IMR-90 (cell line): ENCODE results near the gene FBH1. TPM values are rescaled to one million over a fixed set of nuclear protein-coding genes. Genes with fewer than 3 reads are reported as not detected.
A peak's percentile ranks its signal among the peaks of the same experiment; 100 is the strongest.

Source experiments
- ATAC-seq: fragments of 200-7000 bp; cut with Tn5 transposase; 2 replicates; pipeline ENCODE4 v1.9.1; 2020; ENCODE audit warnings: low read depth, mild to moderate bottlenecking, moderate library complexity
- BruUV-seq: library from RNA; stranded (reverse); fragments of 400-500 nt; replicated peaks from 2 replicates; lab custom pipeline; 2021; lab: Mats Ljungman, UMichigan
- CTCF ChIA-PET: fragments of 300-600 bp; formaldehyde crosslinking; extraction: SDS; loops from one replicate; lab custom pipeline; 2021; ENCODE audit warnings: antibody characterized with exemption; lab: Yijun Ruan, JAX
- POLR2A ChIA-PET: fragments of 300-600 bp; sonication (Branson Sonifier 250); formaldehyde crosslinking; loops from one replicate; lab custom pipeline; 2022; ENCODE audit warnings: antibody characterized with exemption; ENCODE audit not compliant: unreplicated experiment; lab: Charles Lee
- DNase-seq: peaks from one replicate; pipeline ENCODE4 v3.0.0; 2013
- H2AFZ ChIP-seq: replicated peaks from 2 replicates; pipeline ENCODE3; 2013; ENCODE audit warnings: low read length, mild to moderate bottlenecking; ENCODE audit not compliant: poor library complexity
- H2AK5ac ChIP-seq: 2 replicates; pipeline ENCODE4 v1.6.1; 2013; ENCODE audit warnings: low read depth, low read length, inconsistent platforms
- H2AK9ac ChIP-seq: replicated peaks from 2 replicates; pipeline ENCODE3; 2013; ENCODE audit warnings: mild to moderate bottlenecking, low read depth, low read length, moderate library complexity; ENCODE audit not compliant: poor library complexity
- H2BK120ac ChIP-seq: 2 replicates; pipeline ENCODE4 v1.6.1; 2013; ENCODE audit warnings: low read depth, low read length, inconsistent platforms
- H2BK15ac ChIP-seq: 3 replicates; pipeline ENCODE4 v1.6.1; 2013; ENCODE audit warnings: low read depth, low read length, inconsistent platforms
- H2BK20ac ChIP-seq: 2 replicates; pipeline ENCODE4 v1.6.1; 2013; ENCODE audit warnings: low read depth, mild to moderate bottlenecking, inconsistent platforms, low read length, moderate library complexity
- H2BK5ac ChIP-seq: 2 replicates; pipeline ENCODE4 v1.6.1; 2013; ENCODE audit warnings: mild to moderate bottlenecking, low read depth, low read length, inconsistent platforms; ENCODE audit not compliant: poor library complexity, severe bottlenecking
- H3K14ac ChIP-seq: replicated peaks from 2 replicates; pipeline ENCODE4 v1.6.1; 2013; ENCODE audit warnings: low read depth, low read length, inconsistent platforms
- H3K18ac ChIP-seq: 2 replicates; pipeline ENCODE4 v1.6.1; 2013; ENCODE audit warnings: low read depth, low read length, control low read depth
- H3K23ac ChIP-seq: 2 replicates; pipeline ENCODE4 v1.6.1; 2013; ENCODE audit warnings: low read depth, low read length, inconsistent platforms
- H3K27ac ChIP-seq: 2 replicates; pipeline ENCODE4 v1.5.1; 2013; ENCODE audit warnings: mild to moderate bottlenecking, control low read depth, low read length; ENCODE audit not compliant: insufficient read depth
- H3K27me3 ChIP-seq: 2 replicates; pipeline ENCODE4 v1.6.1; 2013; ENCODE audit warnings: low read length; ENCODE audit not compliant: control insufficient read depth, insufficient read depth
- H3K36me3 ChIP-seq: 2 replicates; pipeline ENCODE4 v1.6.1; 2013; ENCODE audit warnings: low read length, mixed read lengths; ENCODE audit not compliant: control insufficient read depth, insufficient read depth
- H3K4ac ChIP-seq: 2 replicates; pipeline ENCODE4 v1.6.1; 2013; ENCODE audit warnings: low read depth, low read length, inconsistent platforms
- H3K4me1 ChIP-seq: 2 replicates; pipeline ENCODE4 v1.6.1; 2013; ENCODE audit warnings: low read length, mixed read lengths; ENCODE audit not compliant: control insufficient read depth, insufficient read depth
- H3K4me2 ChIP-seq: 2 replicates; pipeline ENCODE4 v1.6.1; 2013; ENCODE audit warnings: low read depth, mild to moderate bottlenecking, control low read depth, low read length, moderate library complexity
- H3K4me3 ChIP-seq: 2 replicates; pipeline ENCODE4 v1.5.1; 2013; ENCODE audit warnings: low read depth, mild to moderate bottlenecking, control low read depth, low read length, moderate library complexity; ENCODE audit not compliant: insufficient read depth
- H3K56ac ChIP-seq: 2 replicates; pipeline ENCODE4 v1.6.1; 2013; ENCODE audit warnings: low read length, inconsistent platforms; ENCODE audit not compliant: insufficient read depth; ENCODE audit errors: extremely low read depth
- H3K79me1 ChIP-seq, 2 experiments: 2 replicates each; pipeline ENCODE4 v1.6.1; 2013; ENCODE audit warnings: low read length in 2 of 2, inconsistent platforms in 1 of 2, low read depth in 1 of 2
- H3K9ac ChIP-seq: 2 replicates; pipeline ENCODE4 v1.6.1; 2013; ENCODE audit warnings: low read depth, low read length, control low read depth
- H3K9me1 ChIP-seq: 2 replicates; pipeline ENCODE4 v1.6.1; 2013; ENCODE audit warnings: low read length, inconsistent platforms; ENCODE audit not compliant: insufficient read depth
- H3K9me3 ChIP-seq: 2 replicates; pipeline ENCODE4 v1.6.1; 2013; ENCODE audit warnings: low read length; ENCODE audit not compliant: control insufficient read depth, insufficient read depth
- H4K20me1 ChIP-seq: 2 replicates; pipeline ENCODE4 v1.6.1; 2013; ENCODE audit warnings: low read length, inconsistent platforms; ENCODE audit not compliant: insufficient read depth
- H4K5ac ChIP-seq: 2 replicates; pipeline ENCODE4 v1.6.1; 2013; ENCODE audit warnings: mild to moderate bottlenecking, low read depth, low read length, control low read depth
- H4K8ac ChIP-seq, 2 experiments: 2 replicates each; pipeline ENCODE4 v1.6.1; 2013; ENCODE audit warnings: low read depth in 2 of 2, low read length in 2 of 2, control low read depth in 1 of 2, inconsistent platforms in 1 of 2
- H4K91ac ChIP-seq: 2 replicates; pipeline ENCODE4 v1.6.1; 2013; ENCODE audit warnings: low read depth, low read length, inconsistent platforms; ENCODE audit not compliant: insufficient read depth
- BHLHE40 ChIP-seq: fragments of 150-350 bp; IDR thresholded peaks from 2 replicates; pipeline ENCODE4 v1.6.1; 2016; ENCODE audit warnings: mild to moderate bottlenecking, low read depth, low read length
- CEBPB ChIP-seq: IDR thresholded peaks from 2 replicates; pipeline ENCODE4 v1.6.1; 2012; ENCODE audit warnings: low read depth, low read length, improper control_type of control experiment
- CHD1 ChIP-seq: IDR thresholded peaks from 2 replicates; pipeline ENCODE4 v1.6.1; 2012; ENCODE audit warnings: low read depth, low read length, improper control_type of control experiment
- FOS ChIP-seq: fragments of 150-350 bp; IDR thresholded peaks from 2 replicates; pipeline ENCODE4 v1.6.1; 2016; ENCODE audit warnings: low read depth, low read length
- MAFK ChIP-seq: IDR thresholded peaks from 2 replicates; pipeline ENCODE4 v1.6.1; 2012; ENCODE audit warnings: low read depth, low read length, improper control_type of control experiment
- MAZ ChIP-seq: IDR thresholded peaks from 2 replicates; pipeline ENCODE4 v1.6.1; 2012; ENCODE audit warnings: low read depth, mild to moderate bottlenecking, low read length, improper control_type of control experiment, moderate library complexity, borderline replicate concordance
- MXI1 ChIP-seq: IDR thresholded peaks from 2 replicates; pipeline ENCODE4 v1.6.1; 2012; ENCODE audit warnings: low read depth, mild to moderate bottlenecking, low read length, moderate library complexity, borderline replicate concordance
- NFE2L2 ChIP-seq: fragments of 150-350 bp; IDR thresholded peaks from 2 replicates; pipeline ENCODE4 v1.6.1; 2016; ENCODE audit warnings: low read depth, mild to moderate bottlenecking, low read length
- POLR2A ChIP-seq: IDR thresholded peaks from 2 replicates; pipeline ENCODE4 v1.6.1; 2012; ENCODE audit warnings: mild to moderate bottlenecking, low read depth, low read length
- RAD21 ChIP-seq: IDR thresholded peaks from 2 replicates; pipeline ENCODE4 v1.6.1; 2012; ENCODE audit warnings: low read length, improper control_type of control experiment
- RCOR1 ChIP-seq: IDR thresholded peaks from 2 replicates; pipeline ENCODE4 v1.6.1; 2012; ENCODE audit warnings: mild to moderate bottlenecking, low read length, improper control_type of control experiment; ENCODE audit not compliant: insufficient replicate concordance
- RFX5 ChIP-seq: IDR thresholded peaks from 2 replicates; pipeline ENCODE4 v1.8.0; 2012; ENCODE audit warnings: low read depth, mild to moderate bottlenecking, low read length, moderate library complexity
- SMC3 ChIP-seq: fragments of 150-350 bp; IDR thresholded peaks from 2 replicates; pipeline ENCODE4 v1.6.1; 2016; ENCODE audit warnings: low read depth, mild to moderate bottlenecking, antibody characterized with exemption, low read length, moderate library complexity
- WGBS, 2 experiments: methylation state at CpG; one replicate each; pipeline versions ENCODE4 v1.1.5 to v1.1.7; 2013; ENCODE audit warnings: missing lambda C conversion rate in 2 of 2; ENCODE audit not compliant: insufficient read length in 1 of 2; ENCODE audit errors: extremely low coverage in 2 of 2; 5-methylcytosine and 5-hydroxymethylcytosine counted together
- dilution Hi-C: fragments of 300-500 bp; cut with HindIII; formaldehyde crosslinking; loops from one replicate; pipeline ENCODE4 v1.14.3; 2018; ENCODE audit warnings: low sequenced_read_pairs; ENCODE audit not compliant: unreplicated experiment
- in situ Hi-C: fragments of 300-500 bp; cut with MboI; formaldehyde crosslinking; loops from 3 replicates; pipeline ENCODE4 v1.14.3; 2019; ENCODE audit warnings: low sequenced_read_pairs, inconsistent platforms, mixed read lengths
- intact Hi-C: fragments of 100-400 bp; cut with micrococcal nuclease; formaldehyde crosslinking; loops from 2 replicates; pipeline ENCODE4 v1.10.0; 2022
- polyA plus RNA-seq, 3 experiments: library from polyadenylated mRNA; depleted of rRNA; stranded (reverse); fragments of >200 nt; gene quantifications; 2 replicates each; pipeline ENCODE4 v1.2.3, GENCODE V29; 2012; ENCODE audit warnings: low replicate concordance in 1 of 3
- total RNA-seq: library from RNA; depleted of rRNA; stranded (reverse); fragments of >200 nt; gene quantifications from 2 replicates; pipeline ENCODE4 v1.2.3, GENCODE V29; 2012
- TF ChIP-seq, protein P1 (sequence below): fragments of 150-350 bp; IDR thresholded peaks from 2 replicates; pipeline ENCODE4 v1.6.1; 2017; ENCODE audit warnings: mild to moderate bottlenecking, antibody characterized with exemption, low read length, low read depth
- TF ChIP-seq, protein P2 (sequence below): conservative IDR thresholded peaks from 2 replicates; pipeline ENCODE4 v1.5.1; 2012; ENCODE audit warnings: mild to moderate bottlenecking, low read depth, low read length, improper control_type of control experiment
- TF ChIP-seq, protein P3 (sequence below): fragments of 150-350 bp; IDR thresholded peaks from 2 replicates; pipeline ENCODE4 v1.6.1; 2016; ENCODE audit warnings: low read depth, mild to moderate bottlenecking, low read length, moderate library complexity, borderline replicate concordance

Gene FBH1
- total and polyA plus RNA-seq, 2 of the 4 experiments (the other 2 are of a cell fraction), result 59.3 to 72.2 TPM

DNA sequence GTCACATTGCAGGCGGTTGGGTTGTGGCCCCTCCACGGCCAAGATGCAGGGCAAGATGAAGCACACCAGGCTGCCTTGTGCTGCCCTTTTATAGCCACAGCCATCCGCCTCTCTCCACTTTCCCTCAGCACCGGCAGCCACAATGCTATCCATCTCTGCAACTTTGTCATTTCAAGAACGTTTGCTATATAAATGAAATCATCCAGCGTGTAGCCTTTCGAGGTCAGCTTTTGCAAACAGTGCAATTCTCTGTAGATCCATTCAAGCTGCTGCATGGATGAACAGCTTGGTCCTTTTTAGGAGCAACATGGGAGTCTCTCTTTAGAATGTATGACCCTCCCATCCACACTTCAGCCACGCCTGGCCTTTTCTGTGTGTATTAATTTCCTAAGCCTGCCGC is 93.7 kb downstream of the FBH1 start:
- Histone ChIP-seq H3K4me2 (no peak overlapping the region; the same call in 1 of the 2 replicates), H3K79me1 (no peaks in the 10 kb centered on the region), H2AK5ac (no peak overlapping the region), H3K27ac (peak overlapping the region; percentile 64; the same call in 1 of the 2 replicates), H3K9me1 (no peaks in the 10 kb centered on the region; the same call in 1 of the 2 replicates), H2AFZ (no peak overlapping the region), H3K56ac (no peak overlapping the region), H3K14ac (no peak overlapping the region), H3K4ac (no peak overlapping the region), H4K91ac (no peak overlapping the region), H3K4me3 (no peak overlapping the region), H3K18ac (no peak overlapping the region; the same call in 1 of the 2 replicates), H2BK5ac (no peak overlapping the region), H3K23ac (no peak overlapping the region), H3K9me3 (no peaks in the 10 kb centered on the region), H3K4me1 (peaks cover 4% of the 10 kb centered on the region; the same call in 1 of the 2 replicates), H3K36me3 (no peaks in the 10 kb centered on the region), H2BK20ac (no peak overlapping the region), H2BK120ac (no peak overlapping the region), H4K8ac (no peak overlapping the region), H2AK9ac (no peak overlapping the region), H2BK15ac (no peak overlapping the region), H3K9ac (no peak overlapping the region; the same call in 1 of the 2 replicates), H3K27me3 (peaks cover 4% of the 10 kb centered on the region), H4K5ac (no peak overlapping the region), H4K20me1 (no peaks in the 10 kb centered on the region)
- no peak for TF ChIP-seq FOS
- TF ChIP-seq, protein P1, sequence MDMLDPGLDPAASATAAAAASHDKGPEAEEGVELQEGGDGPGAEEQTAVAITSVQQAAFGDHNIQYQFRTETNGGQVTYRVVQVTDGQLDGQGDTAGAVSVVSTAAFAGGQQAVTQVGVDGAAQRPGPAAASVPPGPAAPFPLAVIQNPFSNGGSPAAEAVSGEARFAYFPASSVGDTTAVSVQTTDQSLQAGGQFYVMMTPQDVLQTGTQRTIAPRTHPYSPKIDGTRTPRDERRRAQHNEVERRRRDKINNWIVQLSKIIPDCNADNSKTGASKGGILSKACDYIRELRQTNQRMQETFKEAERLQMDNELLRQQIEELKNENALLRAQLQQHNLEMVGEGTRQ, result no peak
- no peak for TF ChIP-seq RCOR1
- TF ChIP-seq BHLHE40, result no peak
- no peak for TF ChIP-seq RAD21
- no peak for TF ChIP-seq RFX5
- no peak for TF ChIP-seq MAFK
- TF ChIP-seq, protein P2, sequence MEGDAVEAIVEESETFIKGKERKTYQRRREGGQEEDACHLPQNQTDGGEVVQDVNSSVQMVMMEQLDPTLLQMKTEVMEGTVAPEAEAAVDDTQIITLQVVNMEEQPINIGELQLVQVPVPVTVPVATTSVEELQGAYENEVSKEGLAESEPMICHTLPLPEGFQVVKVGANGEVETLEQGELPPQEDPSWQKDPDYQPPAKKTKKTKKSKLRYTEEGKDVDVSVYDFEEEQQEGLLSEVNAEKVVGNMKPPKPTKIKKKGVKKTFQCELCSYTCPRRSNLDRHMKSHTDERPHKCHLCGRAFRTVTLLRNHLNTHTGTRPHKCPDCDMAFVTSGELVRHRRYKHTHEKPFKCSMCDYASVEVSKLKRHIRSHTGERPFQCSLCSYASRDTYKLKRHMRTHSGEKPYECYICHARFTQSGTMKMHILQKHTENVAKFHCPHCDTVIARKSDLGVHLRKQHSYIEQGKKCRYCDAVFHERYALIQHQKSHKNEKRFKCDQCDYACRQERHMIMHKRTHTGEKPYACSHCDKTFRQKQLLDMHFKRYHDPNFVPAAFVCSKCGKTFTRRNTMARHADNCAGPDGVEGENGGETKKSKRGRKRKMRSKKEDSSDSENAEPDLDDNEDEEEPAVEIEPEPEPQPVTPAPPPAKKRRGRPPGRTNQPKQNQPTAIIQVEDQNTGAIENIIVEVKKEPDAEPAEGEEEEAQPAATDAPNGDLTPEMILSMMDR, result no peak
- no peak for TF ChIP-seq POLR2A
- TF ChIP-seq SMC3, result no peak
- no peak for TF ChIP-seq CHD1
- no peak for TF ChIP-seq NFE2L2
- no peak for TF ChIP-seq MXI1
- TF ChIP-seq, protein P3, sequence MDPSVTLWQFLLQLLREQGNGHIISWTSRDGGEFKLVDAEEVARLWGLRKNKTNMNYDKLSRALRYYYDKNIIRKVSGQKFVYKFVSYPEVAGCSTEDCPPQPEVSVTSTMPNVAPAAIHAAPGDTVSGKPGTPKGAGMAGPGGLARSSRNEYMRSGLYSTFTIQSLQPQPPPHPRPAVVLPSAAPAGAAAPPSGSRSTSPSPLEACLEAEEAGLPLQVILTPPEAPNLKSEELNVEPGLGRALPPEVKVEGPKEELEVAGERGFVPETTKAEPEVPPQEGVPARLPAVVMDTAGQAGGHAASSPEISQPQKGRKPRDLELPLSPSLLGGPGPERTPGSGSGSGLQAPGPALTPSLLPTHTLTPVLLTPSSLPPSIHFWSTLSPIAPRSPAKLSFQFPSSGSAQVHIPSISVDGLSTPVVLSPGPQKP, result no peak
- no peak for TF ChIP-seq CEBPB
- no peak for TF ChIP-seq MAZ
- CTCF ChIA-PET, result no interaction called here
- peak; percentile 12 for DNase-seq
- peak; percentile 71 for ATAC-seq
- in situ Hi-C loops, result no loop called here
- no TSS peak for BruUV-seq
- POLR2A ChIA-PET, result no interaction called here
- 20% methylated on average over 3 of the region's 9 CpGs; no CpG with 5 or more reads in 1 of the 2 experiments for WGBS, 2 experiments
- intact Hi-C loops, result no loop called here
- dilution Hi-C loops, result no loop called here
